Uterus (tissue), 2 donors: ENCODE data around the gene ZNF423.

ENCODE experiments used
- POLR2A ChIP-seq, 2 donors: fragments of 450-650 bp; IDR thresholded peaks; one replicate each; pipeline ENCODE4 v1.6.1; 2016; ENCODE audit warnings: antibody characterized with exemption in 2 of 2, mild to moderate bottlenecking in 1 of 2, moderate library complexity in 1 of 2
- TF ChIP-seq, protein P1 (sequence below), 4 experiments: fragments of 200-600 bp in 2 of 4; fragments of 450-650 bp in 2 of 4; sonication (generic) in 2 of 4; IDR thresholded peaks; one replicate each; pipeline ENCODE4 v1.5.1; 2016 to 2019; ENCODE audit warnings: antibody characterized with exemption in 4 of 4, mild to moderate bottlenecking in 2 of 4, moderate library complexity in 1 of 4

DNA sequence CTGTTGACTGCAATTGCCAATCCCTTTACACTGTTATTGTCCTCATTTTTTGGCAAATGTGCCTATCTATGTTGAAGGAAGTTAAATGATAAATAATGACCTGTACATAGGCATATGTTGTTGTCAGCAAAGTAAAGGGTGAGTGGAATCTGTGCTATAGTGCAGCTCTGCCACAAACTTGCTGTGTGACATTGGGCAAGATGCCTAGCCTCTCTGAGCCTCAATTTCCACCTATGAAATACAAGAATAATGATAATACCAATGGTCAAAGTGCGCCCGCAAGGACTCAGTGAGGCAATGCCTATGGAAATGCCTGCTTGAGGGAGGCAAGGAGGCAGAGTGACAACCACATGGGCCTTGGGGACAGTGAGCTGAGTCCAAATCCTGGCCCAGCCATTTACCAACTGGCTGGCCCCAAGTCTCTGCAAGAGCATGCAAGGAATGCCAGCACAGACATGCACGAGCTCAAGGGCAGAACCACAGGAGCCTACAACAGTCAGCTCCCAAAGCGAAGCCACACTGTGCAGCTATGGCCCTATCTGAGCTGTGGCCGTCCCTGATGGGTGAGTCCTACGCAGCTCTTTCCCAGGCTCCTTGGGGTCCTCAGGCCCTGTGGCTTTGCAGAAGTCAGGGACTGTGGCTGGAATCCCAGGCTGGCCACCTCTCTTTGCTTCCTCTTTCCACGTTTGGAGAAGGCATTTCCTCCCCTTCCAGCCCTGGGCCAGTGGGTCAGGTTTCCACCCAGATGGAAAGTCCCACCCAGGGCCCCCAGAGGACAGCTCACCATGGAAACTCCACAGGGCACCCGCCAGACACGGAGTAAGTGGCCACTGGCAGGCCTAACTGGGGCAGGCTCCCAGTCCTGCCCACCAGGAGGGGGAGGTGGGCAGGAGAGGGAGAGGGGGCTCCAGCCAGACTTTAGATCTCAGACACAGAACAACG is 82.1 kb downstream of the ZNF423 start:
- TF ChIP-seq, protein P1, sequence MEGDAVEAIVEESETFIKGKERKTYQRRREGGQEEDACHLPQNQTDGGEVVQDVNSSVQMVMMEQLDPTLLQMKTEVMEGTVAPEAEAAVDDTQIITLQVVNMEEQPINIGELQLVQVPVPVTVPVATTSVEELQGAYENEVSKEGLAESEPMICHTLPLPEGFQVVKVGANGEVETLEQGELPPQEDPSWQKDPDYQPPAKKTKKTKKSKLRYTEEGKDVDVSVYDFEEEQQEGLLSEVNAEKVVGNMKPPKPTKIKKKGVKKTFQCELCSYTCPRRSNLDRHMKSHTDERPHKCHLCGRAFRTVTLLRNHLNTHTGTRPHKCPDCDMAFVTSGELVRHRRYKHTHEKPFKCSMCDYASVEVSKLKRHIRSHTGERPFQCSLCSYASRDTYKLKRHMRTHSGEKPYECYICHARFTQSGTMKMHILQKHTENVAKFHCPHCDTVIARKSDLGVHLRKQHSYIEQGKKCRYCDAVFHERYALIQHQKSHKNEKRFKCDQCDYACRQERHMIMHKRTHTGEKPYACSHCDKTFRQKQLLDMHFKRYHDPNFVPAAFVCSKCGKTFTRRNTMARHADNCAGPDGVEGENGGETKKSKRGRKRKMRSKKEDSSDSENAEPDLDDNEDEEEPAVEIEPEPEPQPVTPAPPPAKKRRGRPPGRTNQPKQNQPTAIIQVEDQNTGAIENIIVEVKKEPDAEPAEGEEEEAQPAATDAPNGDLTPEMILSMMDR (IDR thresholded peaks at IDR 0.05): no peak
- TF ChIP-seq POLR2A (IDR thresholded peaks at IDR 0.05): no peak
